PC-3 (cell line): ENCODE data around the gene SYN1.

Experiments
- CTCF ChIP-seq: fragments of 300-600 bp; sonication (generic); conservative IDR thresholded peaks from 2 replicates; pipeline ENCODE4 v1.5.1; 2017; ENCODE audit warnings: antibody characterized with exemption, low read depth, mild to moderate bottlenecking, low read length
- EZH2phosphoT487 ChIP-seq: fragments of 300-600 bp; sonication (generic); IDR thresholded peaks from 2 replicates; pipeline ENCODE4 v1.6.1; 2018; ENCODE audit warnings: mild to moderate bottlenecking, antibody characterized with exemption, low read length, borderline replicate concordance

- no peak for TF ChIP-seq CTCF
- TF ChIP-seq EZH2phosphoT487: no peak
Observed at GRCh38 chrX:47625365-47625764, 5.7 kb upstream of the SYN1 start.
